Progenitor cell of endocrine pancreas (in vitro differentiated cells): ENCODE data around the gene SLC26A8. TPM values are rescaled to one million over a fixed set of nuclear protein-coding genes. Genes with fewer than 3 reads are reported as not detected.
"Not testable (repeated sequence)": the region's sequence is repeated elsewhere in the genome, so short reads cannot be mapped to it uniquely, and the experiment has no call there.

Experiments
- DNase-seq: peaks from one replicate; pipeline ENCODE4 v3.0.0; 2021; ENCODE audit warnings: low spot score; ENCODE audit not compliant: unreplicated experiment
- H3K27ac Mint-ChIP-seq: 2 replicates; pipeline ENCODE4 v1.8.0; 2021; ENCODE audit warnings: mild to moderate bottlenecking, moderate library complexity, mixed read lengths
- H3K27me3 Mint-ChIP-seq: 2 replicates; pipeline ENCODE4 v1.8.0; 2021; ENCODE audit warnings: mixed read lengths
- H3K36me3 Mint-ChIP-seq: 2 replicates; pipeline ENCODE4 v1.8.0; 2022; ENCODE audit warnings: mixed read lengths; ENCODE audit not compliant: insufficient read depth
- H3K4me1 Mint-ChIP-seq: 2 replicates; pipeline ENCODE4 v1.8.0; 2021; ENCODE audit warnings: low read depth, mixed read lengths
- H3K4me3 Mint-ChIP-seq: 2 replicates; pipeline ENCODE4 v1.8.0; 2021; ENCODE audit warnings: low read depth, mild to moderate bottlenecking, moderate library complexity, mixed read lengths
- H3K9me3 Mint-ChIP-seq: 2 replicates; pipeline ENCODE4 v1.8.0; 2021; ENCODE audit warnings: low read depth, mixed read lengths
- total RNA-seq: library from RNA; stranded (reverse); gene quantifications from 2 replicates; pipeline ENCODE4 v1.2.1, GENCODE V29; 2021
- TF ChIP-seq, protein P1 (sequence below): fragments of 200-600 bp; sonication (generic); IDR thresholded peaks from one replicate; pipeline ENCODE4 v1.5.0; 2021; ENCODE audit warnings: antibody characterized with exemption, mild to moderate bottlenecking; ENCODE audit not compliant: unreplicated experiment

Gene SLC26A8
- total RNA-seq, 1 donor from 2014 or later: not detected

- Mint-ChIP-seq H3K4me3 (peak overlapping the region; percentile 98), H3K4me1 (peaks cover 35% of the 10 kb centered on the region), H3K27ac (peak overlapping the region; percentile 98), H3K36me3 (peaks cover 7% of the 10 kb centered on the region), H3K9me3 (no peaks in the 10 kb centered on the region), H3K27me3 (no peaks in the 10 kb centered on the region)
- DNase-seq: peak; percentile 12
- TF ChIP-seq, protein P1, sequence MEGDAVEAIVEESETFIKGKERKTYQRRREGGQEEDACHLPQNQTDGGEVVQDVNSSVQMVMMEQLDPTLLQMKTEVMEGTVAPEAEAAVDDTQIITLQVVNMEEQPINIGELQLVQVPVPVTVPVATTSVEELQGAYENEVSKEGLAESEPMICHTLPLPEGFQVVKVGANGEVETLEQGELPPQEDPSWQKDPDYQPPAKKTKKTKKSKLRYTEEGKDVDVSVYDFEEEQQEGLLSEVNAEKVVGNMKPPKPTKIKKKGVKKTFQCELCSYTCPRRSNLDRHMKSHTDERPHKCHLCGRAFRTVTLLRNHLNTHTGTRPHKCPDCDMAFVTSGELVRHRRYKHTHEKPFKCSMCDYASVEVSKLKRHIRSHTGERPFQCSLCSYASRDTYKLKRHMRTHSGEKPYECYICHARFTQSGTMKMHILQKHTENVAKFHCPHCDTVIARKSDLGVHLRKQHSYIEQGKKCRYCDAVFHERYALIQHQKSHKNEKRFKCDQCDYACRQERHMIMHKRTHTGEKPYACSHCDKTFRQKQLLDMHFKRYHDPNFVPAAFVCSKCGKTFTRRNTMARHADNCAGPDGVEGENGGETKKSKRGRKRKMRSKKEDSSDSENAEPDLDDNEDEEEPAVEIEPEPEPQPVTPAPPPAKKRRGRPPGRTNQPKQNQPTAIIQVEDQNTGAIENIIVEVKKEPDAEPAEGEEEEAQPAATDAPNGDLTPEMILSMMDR: no peak
Measured at GRCh38 chr6:35919827-35920751, 104.4 kb downstream of the SLC26A8 start.

DNA sequence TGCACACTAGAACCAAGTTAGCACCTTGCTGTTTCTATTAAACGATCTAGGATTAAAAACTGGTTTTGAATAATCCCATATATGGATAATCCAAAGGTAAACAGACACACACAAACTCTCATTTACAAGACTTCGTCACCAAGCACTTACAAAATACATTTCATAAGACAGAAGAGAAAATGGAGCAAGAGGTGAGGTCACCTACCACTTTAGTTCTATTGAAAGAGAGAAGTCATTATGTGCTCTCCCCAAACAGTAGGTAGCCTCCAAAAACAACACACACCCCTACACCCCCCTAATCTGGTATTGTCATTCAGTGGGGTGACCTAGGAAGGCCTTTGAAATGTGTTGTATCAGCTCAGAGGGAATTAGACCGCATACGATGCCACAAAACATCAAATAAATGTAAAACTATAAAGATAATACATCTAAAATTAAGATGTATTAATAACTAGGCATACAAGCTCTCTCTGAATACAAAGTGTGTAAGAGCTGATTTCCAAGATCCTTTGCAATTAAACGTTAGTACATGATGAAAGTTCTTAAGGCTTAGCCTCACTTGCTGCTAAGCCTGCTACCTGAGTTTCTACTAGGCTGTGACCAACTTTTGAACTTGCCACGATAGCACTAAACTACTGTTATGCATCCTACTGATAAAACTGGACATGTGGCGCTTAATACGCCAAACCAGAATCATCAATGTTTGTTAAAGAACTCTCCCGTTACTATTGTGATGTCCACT, 105.2 kb downstream of the SLC26A8 start:
- peaks cover 32% of the 10 kb centered on the region for H3K4me1 Mint-ChIP-seq
- no peak for DNase-seq
- H3K27ac Mint-ChIP-seq: peak overlapping the region; percentile 98
- H3K4me3 Mint-ChIP-seq: peak overlapping the region; percentile 98
- H3K27me3 Mint-ChIP-seq: no peaks in the 10 kb centered on the region
- TF ChIP-seq, protein P1: no peak
- H3K9me3 Mint-ChIP-seq: no peaks in the 10 kb centered on the region
- peaks cover 9% of the 10 kb centered on the region for H3K36me3 Mint-ChIP-seq

- not testable (repeated sequence) for H3K27ac Mint-ChIP-seq, H3K4me3 Mint-ChIP-seq, DNase-seq, H3K27me3 Mint-ChIP-seq, H3K9me3 Mint-ChIP-seq
- peaks cover 27% of the 10 kb centered on the region for H3K4me1 Mint-ChIP-seq
- H3K36me3 Mint-ChIP-seq: peaks cover 25% of the 10 kb centered on the region
Measured at GRCh38 chr6:35916893-35917292, 107.5 kb downstream of the SLC26A8 start.

DNA sequence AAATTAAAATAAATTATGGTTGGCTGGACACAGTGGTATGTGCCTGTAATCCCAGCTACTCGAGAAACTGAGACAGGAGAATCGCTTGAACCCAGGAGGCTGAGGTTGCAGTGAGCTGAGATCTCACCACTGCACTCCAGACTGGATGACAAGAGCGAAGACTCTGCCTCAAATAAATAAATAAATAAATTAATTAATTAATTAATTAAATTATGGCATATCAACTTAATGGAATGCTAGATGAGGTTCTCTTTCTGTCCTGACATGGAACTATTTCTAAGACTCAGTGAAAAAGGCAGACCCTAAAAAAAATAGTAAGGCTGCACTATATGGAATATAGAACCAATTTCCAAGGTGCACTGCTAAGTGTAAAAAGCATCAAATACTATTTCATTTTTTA, 108.4 kb downstream of the SLC26A8 start:
- Mint-ChIP-seq H3K36me3 (peaks cover 32% of the 10 kb centered on the region), H3K9me3 (peaks cover 2% of the 10 kb centered on the region), H3K4me1 (peaks cover 23% of the 10 kb centered on the region), H3K27ac (no peak overlapping the region), H3K4me3 (no peak overlapping the region), H3K27me3 (no peaks in the 10 kb centered on the region)
- TF ChIP-seq, protein P1: no peak
- no peak for DNase-seq

DNA sequence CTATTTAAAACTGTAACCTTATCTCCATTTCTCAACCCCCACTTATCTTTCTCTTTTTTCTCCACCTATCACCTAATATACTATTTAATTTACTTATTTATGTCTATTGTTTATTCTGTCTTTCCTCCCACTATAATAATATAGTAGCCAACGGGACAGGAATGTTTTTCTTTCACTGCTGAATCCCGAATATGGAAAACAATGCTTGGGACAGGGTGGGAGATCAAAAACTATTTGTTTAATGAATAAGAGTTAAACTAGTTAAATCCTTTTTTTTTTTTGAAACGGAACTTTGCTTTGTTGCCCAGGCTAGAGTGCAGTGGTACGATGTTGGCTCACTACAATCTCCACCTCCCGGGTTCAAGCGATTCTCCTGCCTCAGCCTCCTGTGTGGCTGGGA, 109.9 kb downstream of the SLC26A8 start:
- peaks cover 10% of the 10 kb centered on the region for H3K9me3 Mint-ChIP-seq
- TF ChIP-seq, protein P1: no peak
- H3K4me1 Mint-ChIP-seq: peaks cover 20% of the 10 kb centered on the region
- peaks cover 47% of the 10 kb centered on the region for H3K36me3 Mint-ChIP-seq
- H3K4me3 Mint-ChIP-seq: no peak overlapping the region
- H3K27ac Mint-ChIP-seq: no peak overlapping the region
- no peaks in the 10 kb centered on the region for H3K27me3 Mint-ChIP-seq
- no peak for DNase-seq
